Osteoblast (primary cell): Measurements from ENCODE around the gene HENMT1. TPM values are rescaled to one million over a fixed set of nuclear protein-coding genes. Genes with fewer than 3 reads are reported as not detected.

Source experiments
- DNase-seq: peaks from one replicate; pipeline ENCODE4 v3.0.0; 2011; ENCODE audit warnings: low spot score, mixed read lengths; ENCODE audit not compliant: insufficient read length; ENCODE audit errors: missing footprints
- H2AFZ ChIP-seq: 2 replicates; pipeline ENCODE4 v1.6.0; 2011; ENCODE audit warnings: mild to moderate bottlenecking, low read length
- H3K27ac ChIP-seq: 2 replicates; pipeline ENCODE4 v1.5.1; 2011; ENCODE audit warnings: mild to moderate bottlenecking, low read depth, low read length, moderate library complexity
- H3K27me3 ChIP-seq: 2 replicates; pipeline ENCODE4 v1.6.0; 2012; ENCODE audit warnings: mild to moderate bottlenecking, control low read depth, inconsistent platforms, low read length, moderate library complexity; ENCODE audit not compliant: insufficient read depth
- H3K36me3 ChIP-seq: 2 replicates; pipeline ENCODE4 v1.5.1; 2011; ENCODE audit warnings: mild to moderate bottlenecking, low read length, control low read depth, moderate library complexity; ENCODE audit not compliant: insufficient read depth
- H3K4me1 ChIP-seq: 2 replicates; pipeline ENCODE4 v1.5.1; 2011; ENCODE audit warnings: mild to moderate bottlenecking, low read length, control low read depth, moderate library complexity; ENCODE audit not compliant: insufficient read depth
- H3K4me2 ChIP-seq: 2 replicates; pipeline ENCODE4 v1.6.0; 2011; ENCODE audit warnings: mild to moderate bottlenecking, low read length; ENCODE audit not compliant: insufficient read depth
- H3K4me3 ChIP-seq: fragments of 200-600 bp; sonication (generic); 3 replicates; pipeline ENCODE4 v1.5.1; 2012; ENCODE audit warnings: mild to moderate bottlenecking, low read length, inconsistent platforms; ENCODE audit not compliant: insufficient read depth
- H3K79me2 ChIP-seq: 2 replicates; pipeline ENCODE4 v1.6.0; 2012; ENCODE audit warnings: mild to moderate bottlenecking, low read length, control low read depth, inconsistent platforms; ENCODE audit not compliant: insufficient read depth
- H3K9me3 ChIP-seq: 2 replicates; pipeline ENCODE4 v1.5.1; 2011; ENCODE audit warnings: low read depth, low read length, control low read depth
- H4K20me1 ChIP-seq: 2 replicates; pipeline ENCODE4 v1.6.0; 2012; ENCODE audit warnings: mild to moderate bottlenecking, low read length, control low read depth; ENCODE audit not compliant: insufficient read depth
- CTCF ChIP-seq: IDR thresholded peaks from 2 replicates; pipeline ENCODE4 v1.5.1; 2011; ENCODE audit warnings: mild to moderate bottlenecking, low read depth, low read length, moderate library complexity; ENCODE audit errors: extremely low read depth
- total RNA-seq: library from RNA; depleted of rRNA; stranded (reverse); fragments of >200 nt; gene quantifications from 2 replicates; pipeline ENCODE4 v1.2.3, GENCODE V29; 2012

Gene HENMT1
- total RNA-seq, result 4.7 and 5.3 TPM in 2 replicates

- no peak for TF ChIP-seq CTCF
- Histone ChIP-seq H3K27ac (peak within 1 kb of the TSS; percentile 88), H3K27me3 (no peaks in the 10 kb centered on the region), H3K9me3 (no peaks in the 10 kb centered on the region), H2AFZ (peak within 1 kb of the TSS; percentile 98), H3K4me2 (peak within 1 kb of the TSS; percentile 84), H4K20me1 (no peaks in the 10 kb centered on the region), H3K4me3 (peak within 1 kb of the TSS; percentile 83), H3K79me2 (no peaks in the 10 kb centered on the region), H3K4me1 (peaks cover 3% of the 10 kb centered on the region), H3K36me3 (no peaks in the 10 kb centered on the region)
- DNase-seq, result peak; percentile 93
Observed at GRCh38 chr1:108661030-108661609, at the start of gene HENMT1. Gene HENMT1, minus strand, starts transcription at chr1:108661093. Its CDS starts 1,209 bp downstream, at chr1:108659884.

GRCh38 chr1:108708691-108709660 lies 48.1 kb upstream of the HENMT1 start:
- Histone ChIP-seq H3K27ac (no peak overlapping the region), H4K20me1 (no peaks in the 10 kb centered on the region), H3K4me3 (no peak overlapping the region), H3K9me3 (no peaks in the 10 kb centered on the region), H3K36me3 (no peaks in the 10 kb centered on the region), H3K4me2 (no peak overlapping the region), H2AFZ (peak overlapping the region; percentile 26), H3K4me1 (peaks cover 30% of the 10 kb centered on the region), H3K79me2 (no peaks in the 10 kb centered on the region), H3K27me3 (no peaks in the 10 kb centered on the region)
- DNase-seq, result no peak
- TF ChIP-seq CTCF, result peak; percentile 19

GRCh38 chr1:108706643-108707042 lies 45.8 kb upstream of the HENMT1 start:
- no peak for TF ChIP-seq CTCF

GRCh38 chr1:108704496-108704895 lies 43.6 kb upstream of the HENMT1 start:
- no peaks in the 10 kb centered on the region for H4K20me1 ChIP-seq
- no peak for TF ChIP-seq CTCF
- H3K9me3 ChIP-seq, result no peaks in the 10 kb centered on the region
- no peak overlapping the region for H2AFZ ChIP-seq
- no peaks in the 10 kb centered on the region for H3K27me3 ChIP-seq
- no peaks in the 10 kb centered on the region for H3K79me2 ChIP-seq
- peaks cover 28% of the 10 kb centered on the region for H3K4me1 ChIP-seq
- peak overlapping the region; percentile 75 for H3K27ac ChIP-seq
- DNase-seq, result peak; percentile 79
- H3K4me3 ChIP-seq, result peak overlapping the region; percentile 26
- H3K4me2 ChIP-seq, result peak overlapping the region; percentile 54
- peaks cover 21% of the 10 kb centered on the region for H3K36me3 ChIP-seq

More at GRCh38 chr1:108706643-108707042, 45.8 kb upstream of the HENMT1 start:
- H3K36me3 ChIP-seq, result no peaks in the 10 kb centered on the region
- no peak overlapping the region for H2AFZ ChIP-seq
- no peak for DNase-seq
- no peak overlapping the region for H3K27ac ChIP-seq
- H3K9me3 ChIP-seq, result no peaks in the 10 kb centered on the region
- no peak overlapping the region for H3K4me2 ChIP-seq
- no peaks in the 10 kb centered on the region for H3K27me3 ChIP-seq
- no peaks in the 10 kb centered on the region for H3K79me2 ChIP-seq
- no peaks in the 10 kb centered on the region for H4K20me1 ChIP-seq
- peaks cover 28% of the 10 kb centered on the region for H3K4me1 ChIP-seq
- H3K4me3 ChIP-seq, result no peak overlapping the region
